K562 (cell line): ENCODE results near the gene NCOA3. TPM values are rescaled to one million over a fixed set of nuclear protein-coding genes. Genes with fewer than 3 reads are reported as not detected.

Source experiments
- ARID1B ChIP-seq: fragments of 450-650 bp; IDR thresholded peaks from 2 replicates; pipeline ENCODE4 v1.6.1; 2016; ENCODE audit warnings: antibody characterized with exemption, mild to moderate bottlenecking, inconsistent platforms
- GABPA ChIP-seq: fragments of 200-800 bp; sonication (Bioruptor generic); conservative IDR thresholded peaks from 2 replicates; pipeline ENCODE4 v1.6.1; 2016; ENCODE audit warnings: low read depth, missing genetic modification characterization, missing compliant biosample characterization
- TRIM25 ChIP-seq: fragments of 450-650 bp; IDR thresholded peaks from 2 replicates; pipeline ENCODE4 v1.7.0; 2016; ENCODE audit warnings: borderline replicate concordance
- ZBTB11 ChIP-seq, 3 experiments: fragments of 200-800 bp in 1 of 3; fragments of 250-450 bp in 1 of 3; fragments of 450-650 bp in 1 of 3; sonication (Bioruptor Pico) in 1 of 3; sonication (Bioruptor generic) in 1 of 3; formaldehyde crosslinking in 1 of 3; IDR thresholded peaks; 2 replicates each; pipeline versions ENCODE4 v1.6.1 to v1.8.0; 2016 to 2022; ENCODE audit warnings: mild to moderate bottlenecking in 2 of 3, missing genetic modification characterization in 2 of 3, missing compliant biosample characterization in 1 of 3, moderate library complexity in 1 of 3
- polyA plus RNA-seq, 8 experiments: library from polyadenylated mRNA; depleted of rRNA in 4 of 8; stranded (reverse) in 5 of 8; unstranded in 3 of 8; fragments of >200 nt; fragmentation: Nextera tagmentation in 2 of 8; fragmentation: Illumina TruSeq in 1 of 8; extraction: Ambion mirVana in 2 of 8; extraction: Trizol in 1 of 8; gene quantifications; 2 replicates each; pipeline versions ENCODE4 v1.2.1 to v1.2.3, GENCODE V29; 2011 to 2014; ENCODE audit warnings: inconsistent platforms in 1 of 8, missing spikeins in 1 of 8
- total RNA-seq, 7 experiments: library from RNA; depleted of rRNA in 6 of 7; stranded (reverse); fragments of >200 nt in 6 of 7; fragmentation: Illumina TruSeq in 2 of 7; extraction: Trizol in 2 of 7; gene quantifications; 2 replicates each; pipeline versions ENCODE4 v1.2.1 to v1.2.3, GENCODE V29; 2011 to 2021; ENCODE audit warnings: low replicate concordance in 1 of 7

NCOA3 gene
- total and polyA plus RNA-seq, 9 of the 15 experiments (the other 6 are each of a cell fraction or from before 2014, with no cell fraction given), result 3.2 to 24.3 (median 14.4) TPM

GRCh38 chr20:47466704-47467459 lies 34.8 kb upstream of the NCOA3 start (continued):
- TF ChIP-seq TRIM25 (no peak), GABPA (tag) (no peak), ZBTB11 (CRISPR knock-in tag; IDR thresholded peaks at IDR 0.05) (peak in 1 of 3 experiments; percentile 94; a peak in 2 of 6 replicates), ARID1B (no peak)
